ENCODE data around the gene XYLT2. TPM values are rescaled to one million over a fixed set of nuclear protein-coding genes. Genes with fewer than 3 reads are reported as not detected.
"Not testable (repeated sequence)": the region's sequence is repeated elsewhere in the genome, so short reads cannot be mapped to it uniquely, and the experiment has no call there.

The XYLT2 gene
- polyA plus RNA-seq (2013, experiment 1 of 2), result 13.4 TPM
- 15.7 TPM for polyA plus RNA-seq (2013, experiment 2 of 2)

DNA sequence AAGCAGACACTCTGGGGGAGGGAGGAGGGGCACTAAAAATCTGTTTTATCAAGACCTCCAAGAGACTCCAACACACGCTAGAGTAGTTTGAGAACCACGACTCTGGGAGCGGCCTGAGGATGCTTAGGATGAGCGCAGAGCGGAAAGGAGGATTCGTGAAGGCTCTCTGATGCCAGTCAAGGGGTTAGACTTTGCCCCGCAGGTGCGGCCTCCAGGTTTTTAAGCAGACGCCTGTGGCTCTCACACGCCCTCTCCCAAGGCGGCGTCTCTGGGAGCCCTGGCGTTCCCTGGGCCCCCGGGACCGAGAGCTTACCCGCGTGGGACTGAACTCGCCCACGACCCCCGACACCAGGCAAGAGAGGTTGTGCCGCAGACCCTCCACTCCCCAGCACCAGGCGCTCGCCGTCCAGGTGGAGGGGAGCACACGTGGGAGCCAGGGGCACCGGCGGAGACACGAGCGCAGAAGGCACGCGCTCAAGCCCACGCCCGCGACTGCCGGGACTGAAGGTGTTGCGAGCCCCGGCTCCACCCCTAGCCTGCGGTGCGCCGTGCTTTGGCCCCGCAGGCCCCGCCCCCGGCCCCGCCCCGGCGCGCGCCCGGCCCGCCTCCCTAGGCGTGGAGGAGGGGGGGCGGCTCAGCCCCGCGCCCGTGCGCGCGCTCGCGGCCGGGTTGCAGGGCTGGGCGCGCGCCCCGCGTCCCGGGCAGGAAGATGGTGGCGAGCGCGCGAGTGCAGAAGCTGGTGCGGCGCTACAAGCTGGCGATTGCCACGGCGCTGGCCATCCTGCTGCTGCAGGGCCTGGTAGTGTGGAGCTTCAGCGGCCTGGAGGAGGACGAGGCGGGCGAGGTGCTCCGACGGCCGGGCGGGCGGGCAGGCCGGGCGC, at the start of gene XYLT2:
XYLT2 (plus strand) TSS at position 695 of the 881 bp plus-strand sequence; CDS start at position 710, 15 bp downstream.
- H3K36me3 ChIP-seq (ENCODE audit: insufficient read depth, low read length), result no peaks in the 10 kb centered on the region
- H3K9me3 ChIP-seq (ENCODE audit: insufficient read depth, low read depth, low read length), result no peaks in the 10 kb centered on the region
- H3K4me1 ChIP-seq (ENCODE audit: insufficient read depth, low read length), result peaks cover 13% of the 10 kb centered on the region; the same call in 1 of the 2 replicates
- WGBS, result 3% methylated on average over 87 of the region's 87 CpGs
- peak within 1 kb of the TSS; percentile 79 for H3K4me3 ChIP-seq (ENCODE audit: low read length)
- peaks cover 16% of the 10 kb centered on the region for H3K27me3 ChIP-seq (ENCODE audit: insufficient read depth, low read length)
- peak within 1 kb of the TSS; percentile 80 for H3K9ac ChIP-seq (ENCODE audit: low read depth, low read length)
- peak within 1 kb of the TSS; percentile 79; the same call in 1 of the 2 replicates for H3K27ac ChIP-seq (ENCODE audit: low read depth, low read length)

DNA sequence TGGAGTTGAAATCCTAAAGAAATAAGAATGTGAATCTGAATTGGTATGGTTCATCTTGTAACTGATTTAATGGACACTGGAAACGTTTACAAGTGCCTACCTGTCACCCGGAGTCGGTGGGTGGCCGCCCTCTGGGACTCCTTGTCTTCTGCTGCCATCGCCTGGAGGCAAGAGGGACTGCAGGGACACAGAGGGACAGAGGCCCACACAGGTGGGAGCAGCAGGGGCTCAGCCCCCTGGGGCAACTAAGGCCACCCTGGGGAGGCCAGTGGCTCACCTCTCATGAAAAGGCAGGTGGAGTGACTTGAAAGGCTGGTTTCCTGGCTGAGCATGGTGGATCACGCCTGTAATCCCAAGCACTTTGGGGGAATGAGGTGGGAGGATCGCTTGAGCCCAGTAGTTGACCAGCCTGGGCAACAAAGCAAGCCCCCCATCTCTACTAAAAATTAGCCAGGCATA, 48.5 kb upstream of the XYLT2 start:
- Histone ChIP-seq H3K9me3 (ENCODE audit: insufficient read depth, low read depth, low read length) (no peaks in the 10 kb centered on the region), H3K4me3 (ENCODE audit: low read length) (no peak overlapping the region), H3K9ac (ENCODE audit: low read depth, low read length) (no peak overlapping the region), H3K27ac (ENCODE audit: low read depth, low read length) (no peak overlapping the region), H3K36me3 (ENCODE audit: insufficient read depth, low read length) (no peaks in the 10 kb centered on the region), H3K27me3 (ENCODE audit: insufficient read depth, low read length) (peaks cover 3% of the 10 kb centered on the region; the same call in 1 of the 2 replicates), H3K4me1 (ENCODE audit: insufficient read depth, low read length) (no peaks in the 10 kb centered on the region)
- 7% methylated on average over 6 of the region's 7 CpGs for WGBS

DNA sequence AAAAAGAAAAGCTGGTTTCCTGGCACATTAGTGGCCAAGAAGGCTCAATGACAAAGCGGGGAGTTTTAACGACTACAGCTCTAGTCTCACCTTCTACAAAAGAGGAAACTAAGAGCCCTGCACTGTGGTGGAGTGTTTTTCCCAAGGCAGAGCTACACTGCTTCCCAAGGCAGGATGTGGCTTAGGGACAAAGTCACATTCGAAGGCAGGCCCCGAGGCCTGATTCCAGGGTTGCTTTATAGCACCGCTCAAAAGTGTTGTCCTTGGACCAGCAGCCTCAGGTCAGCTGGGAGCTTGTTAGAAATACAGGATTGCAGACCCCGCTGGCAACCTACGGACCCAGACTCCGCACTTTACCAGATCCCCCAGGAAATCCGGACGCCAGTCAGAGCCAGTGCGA, 47.9 kb upstream of the XYLT2 start:
- Histone ChIP-seq H3K27ac (ENCODE audit: low read depth, low read length) (no peak overlapping the region), H3K4me3 (ENCODE audit: low read length) (no peak overlapping the region), H3K9me3 (ENCODE audit: insufficient read depth, low read depth, low read length) (no peaks in the 10 kb centered on the region), H3K36me3 (ENCODE audit: insufficient read depth, low read length) (no peaks in the 10 kb centered on the region), H3K9ac (ENCODE audit: low read depth, low read length) (no peak overlapping the region), H3K4me1 (ENCODE audit: insufficient read depth, low read length) (no peaks in the 10 kb centered on the region), H3K27me3 (ENCODE audit: insufficient read depth, low read length) (peaks cover 7% of the 10 kb centered on the region; the same call in 1 of the 2 replicates)
- 82% methylated on average over 11 of the region's 11 CpGs for WGBS

GRCh38 chr17:50299776-50300175, 46.1 kb upstream of the XYLT2 start:
- Histone ChIP-seq H3K4me3 (ENCODE audit: low read length) (no peak overlapping the region), H3K4me1 (ENCODE audit: insufficient read depth, low read length) (peaks cover 5% of the 10 kb centered on the region), H3K27me3 (ENCODE audit: insufficient read depth, low read length) (peaks cover 7% of the 10 kb centered on the region; the same call in 1 of the 2 replicates), H3K9ac (ENCODE audit: low read depth, low read length) (no peak overlapping the region), H3K9me3 (ENCODE audit: insufficient read depth, low read depth, low read length) (no peaks in the 10 kb centered on the region), H3K27ac (ENCODE audit: low read depth, low read length) (no peak overlapping the region), H3K36me3 (ENCODE audit: insufficient read depth, low read length) (no peaks in the 10 kb centered on the region)
- 81% methylated on average over 3 of the region's 3 CpGs for WGBS

DNA sequence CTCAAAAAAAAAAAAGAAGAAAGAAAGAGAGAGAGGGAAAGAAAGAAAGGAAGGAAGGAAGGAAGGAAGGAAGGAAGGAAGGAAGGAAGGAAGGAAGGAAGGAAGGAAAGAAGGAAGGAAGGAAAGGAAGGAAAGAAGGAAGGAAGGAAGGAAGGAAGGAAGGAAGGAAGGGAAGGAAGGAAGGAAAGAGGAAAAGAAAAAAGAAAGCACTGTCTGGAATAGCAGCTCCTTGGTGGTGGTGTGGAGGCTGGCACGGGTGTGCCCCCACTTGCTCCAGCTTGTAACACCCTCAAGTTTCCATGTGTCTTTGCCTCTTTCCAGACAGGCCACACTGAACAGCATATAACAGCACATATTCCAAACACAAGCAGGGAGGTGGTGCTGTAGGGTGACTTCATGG, 45.1 kb upstream of the XYLT2 start:
- not testable (repeated sequence) for H3K9me3 ChIP-seq (ENCODE audit: insufficient read depth, low read depth, low read length); H3K27ac ChIP-seq (ENCODE audit: low read depth, low read length)
- WGBS, result 89% methylated on average over 1 of the region's 1 CpG

DNA sequence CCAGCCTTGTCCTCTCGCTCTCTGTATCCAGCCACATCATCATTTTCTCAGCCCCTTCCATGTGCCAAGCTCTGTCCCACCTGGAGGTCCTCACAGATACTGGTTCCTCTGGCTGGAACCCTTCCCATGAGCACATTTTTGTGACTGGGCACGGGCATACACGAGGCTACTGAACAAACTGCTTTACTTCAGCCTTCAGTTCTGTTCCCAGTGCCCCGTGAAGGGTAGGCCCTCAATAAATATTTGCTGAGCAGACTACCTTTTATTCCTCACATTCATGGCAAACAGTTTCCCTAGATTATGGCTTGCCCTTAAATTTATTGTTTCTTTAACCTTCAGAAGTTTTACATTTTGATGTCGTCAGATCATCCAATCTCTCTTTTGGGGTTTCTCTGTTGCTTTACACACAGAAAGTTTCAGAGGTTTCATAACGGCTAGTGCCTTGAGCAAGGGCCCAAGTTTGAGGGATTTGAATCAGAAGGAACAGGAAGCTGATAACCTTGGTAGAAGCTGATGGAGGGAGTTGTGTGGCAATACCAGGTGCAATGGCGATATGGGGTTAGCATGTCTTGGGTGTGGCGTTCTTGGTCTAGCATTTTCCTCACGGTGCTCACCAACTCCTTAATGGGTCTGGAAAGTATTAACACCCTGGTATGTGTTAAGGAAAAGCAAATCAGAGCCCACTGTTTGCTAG, 43.9 kb upstream of the XYLT2 start:
- Histone ChIP-seq H3K4me3 (ENCODE audit: low read length) (no peak overlapping the region), H3K9me3 (ENCODE audit: insufficient read depth, low read depth, low read length) (no peaks in the 10 kb centered on the region), H3K27me3 (ENCODE audit: insufficient read depth, low read length) (peaks cover 7% of the 10 kb centered on the region; the same call in 1 of the 2 replicates), H3K9ac (ENCODE audit: low read depth, low read length) (no peak overlapping the region), H3K27ac (ENCODE audit: low read depth, low read length) (no peak overlapping the region), H3K4me1 (ENCODE audit: insufficient read depth, low read length) (peaks cover 5% of the 10 kb centered on the region), H3K36me3 (ENCODE audit: insufficient read depth, low read length) (no peaks in the 10 kb centered on the region)
- WGBS, result 94% methylated on average over 9 of the region's 9 CpGs

More for the DNA sequence above, 45.1 kb upstream of the XYLT2 start:
- H3K4me3 ChIP-seq (ENCODE audit: low read length); H3K27me3 ChIP-seq (ENCODE audit: insufficient read depth, low read length); H3K36me3 ChIP-seq (ENCODE audit: insufficient read depth, low read length); H3K4me1 ChIP-seq (ENCODE audit: insufficient read depth, low read length); H3K9ac ChIP-seq (ENCODE audit: low read depth, low read length): not testable (repeated sequence)

GRCh38 chr17:50303051-50303450, 42.9 kb upstream of the XYLT2 start:
- 77% methylated on average over 11 of the region's 11 CpGs for WGBS
- Histone ChIP-seq H3K4me3 (ENCODE audit: low read length) (no peak overlapping the region), H3K27me3 (ENCODE audit: insufficient read depth, low read length) (peaks cover 7% of the 10 kb centered on the region; the same call in 1 of the 2 replicates), H3K27ac (ENCODE audit: low read depth, low read length) (no peak overlapping the region), H3K9me3 (ENCODE audit: insufficient read depth, low read depth, low read length) (no peaks in the 10 kb centered on the region), H3K36me3 (ENCODE audit: insufficient read depth, low read length) (no peaks in the 10 kb centered on the region), H3K4me1 (ENCODE audit: insufficient read depth, low read length) (peaks cover 5% of the 10 kb centered on the region), H3K9ac (ENCODE audit: low read depth, low read length) (no peak overlapping the region)

DNA sequence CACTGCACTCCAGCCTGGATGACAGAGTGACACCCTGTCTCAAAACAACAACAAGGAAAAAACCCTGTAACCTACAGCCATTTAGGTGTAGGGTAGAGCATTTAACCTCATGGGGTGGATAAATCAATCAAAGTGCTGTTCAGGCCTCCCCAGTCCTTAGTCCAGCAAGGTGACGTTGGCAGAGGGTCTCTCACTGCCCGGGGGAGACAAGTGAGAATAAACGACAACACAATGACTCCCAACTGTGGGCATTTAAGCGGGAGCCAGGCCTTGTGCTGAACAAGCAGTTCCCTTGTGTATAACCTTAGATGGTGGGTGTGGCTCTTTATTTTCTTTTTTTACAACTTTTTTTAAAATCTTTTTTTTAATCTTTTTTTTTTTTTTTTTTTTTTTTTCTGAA, 42.3 kb upstream of the XYLT2 start:
- no peaks in the 10 kb centered on the region for H3K9me3 ChIP-seq (ENCODE audit: insufficient read depth, low read depth, low read length)
- peak overlapping the region; percentile 30; the same call in 1 of the 2 replicates for H3K27ac ChIP-seq (ENCODE audit: low read depth, low read length)
- 69% methylated on average over 4 of the region's 4 CpGs for WGBS
- H3K36me3 ChIP-seq (ENCODE audit: insufficient read depth, low read length), result no peaks in the 10 kb centered on the region
- H3K4me3 ChIP-seq (ENCODE audit: low read length), result no peak overlapping the region
- H3K27me3 ChIP-seq (ENCODE audit: insufficient read depth, low read length), result peaks cover 7% of the 10 kb centered on the region; the same call in 1 of the 2 replicates
- H3K4me1 ChIP-seq (ENCODE audit: insufficient read depth, low read length), result peaks cover 5% of the 10 kb centered on the region
- no peak overlapping the region for H3K9ac ChIP-seq (ENCODE audit: low read depth, low read length)

DNA sequence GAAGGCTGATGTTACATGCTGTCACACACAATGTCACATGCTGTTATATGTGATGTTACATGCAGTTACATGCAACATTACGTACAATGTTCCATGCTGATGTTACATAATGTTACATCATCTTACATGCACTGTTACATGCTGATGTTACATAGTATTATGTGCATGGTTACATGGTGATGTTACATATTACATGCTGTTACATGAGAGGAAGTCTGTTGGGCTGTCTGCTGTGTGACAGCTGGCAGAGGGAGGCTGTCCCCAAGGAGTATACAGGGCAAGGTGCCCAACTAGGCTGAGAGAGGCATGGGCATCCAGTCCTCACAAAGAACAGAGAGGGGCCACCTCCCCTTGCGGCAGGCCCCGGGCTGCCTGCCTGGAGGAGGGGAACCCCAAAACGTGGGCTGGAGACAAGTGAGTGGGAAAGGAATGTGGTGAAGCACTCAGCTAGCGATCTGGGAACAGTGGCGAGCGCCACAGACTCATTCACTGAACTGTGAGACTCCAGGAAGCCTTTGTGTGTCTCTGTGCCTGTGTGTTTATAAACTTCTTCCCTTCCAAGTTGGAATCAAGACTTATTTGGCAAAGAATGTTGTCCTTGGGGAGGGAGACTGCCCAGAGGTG, 41.0 kb upstream of the XYLT2 start:
- H3K4me1 ChIP-seq (ENCODE audit: insufficient read depth, low read length), result peaks cover 5% of the 10 kb centered on the region
- H3K9ac ChIP-seq (ENCODE audit: low read depth, low read length), result no peak overlapping the region
- peaks cover 7% of the 10 kb centered on the region; the same call in 1 of the 2 replicates for H3K27me3 ChIP-seq (ENCODE audit: insufficient read depth, low read length)
- no peaks in the 10 kb centered on the region for H3K9me3 ChIP-seq (ENCODE audit: insufficient read depth, low read depth, low read length)
- WGBS, result 74% methylated on average over 7 of the region's 7 CpGs
- H3K4me3 ChIP-seq (ENCODE audit: low read length), result no peak overlapping the region
- H3K27ac ChIP-seq (ENCODE audit: low read depth, low read length), result no peak overlapping the region
- no peaks in the 10 kb centered on the region for H3K36me3 ChIP-seq (ENCODE audit: insufficient read depth, low read length)

DNA sequence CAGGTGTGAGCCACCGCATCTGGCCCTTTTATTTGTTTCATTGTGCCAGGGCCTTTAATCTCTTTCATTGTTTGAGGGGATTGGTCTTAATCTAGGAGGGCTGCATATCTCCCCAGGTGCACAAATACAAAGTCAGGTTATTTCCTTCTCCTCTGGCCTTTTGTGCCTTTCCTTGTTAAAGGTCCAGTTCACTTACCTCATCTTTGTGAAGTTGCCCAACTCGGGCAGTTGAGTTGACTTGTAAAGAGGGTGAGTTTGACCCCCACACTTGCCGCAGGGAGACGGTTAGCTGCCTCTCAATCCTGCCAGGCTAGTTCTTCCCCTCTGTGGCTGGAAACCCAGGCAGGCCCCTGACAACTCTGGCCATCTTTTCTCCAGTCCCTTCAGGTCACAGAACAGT, 38.3 kb upstream of the XYLT2 start:
- no peak overlapping the region for H3K4me3 ChIP-seq (ENCODE audit: low read length)
- H3K27me3 ChIP-seq (ENCODE audit: insufficient read depth, low read length), result peaks cover 1% of the 10 kb centered on the region; the same call in 1 of the 2 replicates
- H3K9me3 ChIP-seq (ENCODE audit: insufficient read depth, low read depth, low read length), result no peaks in the 10 kb centered on the region
- H3K4me1 ChIP-seq (ENCODE audit: insufficient read depth, low read length), result peaks cover 14% of the 10 kb centered on the region
- H3K36me3 ChIP-seq (ENCODE audit: insufficient read depth, low read length), result no peaks in the 10 kb centered on the region
- H3K9ac ChIP-seq (ENCODE audit: low read depth, low read length), result no peak overlapping the region
- no peak overlapping the region for H3K27ac ChIP-seq (ENCODE audit: low read depth, low read length)
- 87% methylated on average over 4 of the region's 4 CpGs for WGBS

Data from HUES64 (cell line).